Gastroesophageal sphincter (tissue), 3 donors: Measurements from ENCODE around the gene ASTE1.

ENCODE experiments used
- EP300 ChIP-seq: sonication (generic); formaldehyde crosslinking; IDR thresholded peaks from one replicate; pipeline ENCODE4 v1.6.1; 2017; ENCODE audit warnings: antibody characterized with exemption, mild to moderate bottlenecking
- POLR2A ChIP-seq, 2 donors: fragments of 450-650 bp; IDR thresholded peaks; one replicate each; pipeline ENCODE4 v1.6.1; 2017; ENCODE audit warnings: antibody characterized with exemption in 2 of 2, mild to moderate bottlenecking in 2 of 2, moderate library complexity in 1 of 2
- TF ChIP-seq, protein P1 (sequence below), 4 experiments: fragments of 200-600 bp in 2 of 4; fragments of 450-650 bp in 2 of 4; sonication (generic) in 1 of 4; IDR thresholded peaks; one replicate each; pipeline ENCODE4 v1.5.1; 2017 to 2019; ENCODE audit warnings: antibody characterized with exemption in 4 of 4, mild to moderate bottlenecking in 2 of 4, moderate library complexity in 2 of 4

DNA sequence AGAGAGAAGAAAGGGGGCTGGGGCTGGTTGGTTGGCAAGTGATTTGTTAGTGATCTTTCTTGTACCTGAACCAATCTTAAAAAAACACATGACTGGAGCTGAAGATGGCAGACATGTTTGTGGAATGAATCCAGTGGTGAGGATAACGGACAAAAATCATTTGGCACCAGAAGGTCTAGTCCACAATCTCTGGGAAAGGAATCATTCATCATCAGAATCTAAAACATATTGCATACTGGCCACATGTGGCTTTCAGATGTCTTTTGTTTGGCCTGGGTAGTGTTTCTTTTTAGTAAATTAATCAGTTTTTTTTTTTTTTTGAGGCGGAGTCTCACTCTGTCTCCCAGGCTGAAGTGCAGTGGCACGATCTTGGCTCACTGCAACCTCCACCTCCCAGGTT, 5.0 kb upstream of the ASTE1 start:
- no peak for TF ChIP-seq EP300
- TF ChIP-seq, protein P1, sequence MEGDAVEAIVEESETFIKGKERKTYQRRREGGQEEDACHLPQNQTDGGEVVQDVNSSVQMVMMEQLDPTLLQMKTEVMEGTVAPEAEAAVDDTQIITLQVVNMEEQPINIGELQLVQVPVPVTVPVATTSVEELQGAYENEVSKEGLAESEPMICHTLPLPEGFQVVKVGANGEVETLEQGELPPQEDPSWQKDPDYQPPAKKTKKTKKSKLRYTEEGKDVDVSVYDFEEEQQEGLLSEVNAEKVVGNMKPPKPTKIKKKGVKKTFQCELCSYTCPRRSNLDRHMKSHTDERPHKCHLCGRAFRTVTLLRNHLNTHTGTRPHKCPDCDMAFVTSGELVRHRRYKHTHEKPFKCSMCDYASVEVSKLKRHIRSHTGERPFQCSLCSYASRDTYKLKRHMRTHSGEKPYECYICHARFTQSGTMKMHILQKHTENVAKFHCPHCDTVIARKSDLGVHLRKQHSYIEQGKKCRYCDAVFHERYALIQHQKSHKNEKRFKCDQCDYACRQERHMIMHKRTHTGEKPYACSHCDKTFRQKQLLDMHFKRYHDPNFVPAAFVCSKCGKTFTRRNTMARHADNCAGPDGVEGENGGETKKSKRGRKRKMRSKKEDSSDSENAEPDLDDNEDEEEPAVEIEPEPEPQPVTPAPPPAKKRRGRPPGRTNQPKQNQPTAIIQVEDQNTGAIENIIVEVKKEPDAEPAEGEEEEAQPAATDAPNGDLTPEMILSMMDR (IDR thresholded peaks at IDR 0.05) = no peak
- TF ChIP-seq POLR2A (IDR thresholded peaks at IDR 0.05) = no peak
